Fibroblast of mammary gland (primary cell): ENCODE data around the gene CCNT2.

Experiments used
- DNase-seq: peaks from one replicate; pipeline ENCODE4 v3.0.0-alpha.2; 2010; ENCODE audit warnings: low read depth
- H3K4me3 ChIP-seq: 2 replicates; pipeline ENCODE4 v1.5.1; 2011; ENCODE audit warnings: low read depth, mild to moderate bottlenecking, low read length, moderate library complexity; ENCODE audit not compliant: control insufficient read depth
- CTCF ChIP-seq: conservative IDR thresholded peaks from 2 replicates; pipeline ENCODE4 v1.5.1; 2011; ENCODE audit warnings: low read depth, low read length, inconsistent platforms; ENCODE audit not compliant: control insufficient read depth, insufficient read depth

The CCNT2 gene

DNA sequence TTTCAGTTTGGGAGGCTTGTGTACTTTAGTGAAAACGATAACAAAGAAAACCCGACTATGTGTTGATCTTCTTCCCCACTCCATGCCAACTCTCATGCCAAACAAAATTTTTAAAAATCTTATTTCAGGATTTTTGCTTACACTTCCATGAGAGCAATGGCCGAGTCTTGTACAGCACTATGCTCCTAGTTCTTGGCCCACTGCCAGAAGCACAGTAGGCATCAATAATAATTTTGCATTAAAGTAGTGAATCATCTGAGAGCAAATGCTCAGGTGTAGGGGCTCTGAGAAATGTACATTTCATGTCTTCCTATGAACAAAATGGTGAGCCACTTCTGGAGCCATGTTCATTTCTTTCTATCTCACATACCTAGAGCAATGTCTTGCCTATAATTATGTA lies 66.4 kb downstream of the CCNT2 start:
- no peak overlapping the region for H3K4me3 ChIP-seq
- TF ChIP-seq CTCF: no peak
- DNase-seq: no peak

GRCh38 chr2:134988994-134989605 lies 70.5 kb downstream of the CCNT2 start:
- H3K4me3 ChIP-seq: no peak overlapping the region
- TF ChIP-seq CTCF: peak; percentile 40
- DNase-seq: peak; percentile 47

GRCh38 chr2:134999521-134999920 lies 80.9 kb downstream of the CCNT2 start:
- TF ChIP-seq CTCF: no peak
- H3K4me3 ChIP-seq: no peak overlapping the region
- no peak for DNase-seq

DNA sequence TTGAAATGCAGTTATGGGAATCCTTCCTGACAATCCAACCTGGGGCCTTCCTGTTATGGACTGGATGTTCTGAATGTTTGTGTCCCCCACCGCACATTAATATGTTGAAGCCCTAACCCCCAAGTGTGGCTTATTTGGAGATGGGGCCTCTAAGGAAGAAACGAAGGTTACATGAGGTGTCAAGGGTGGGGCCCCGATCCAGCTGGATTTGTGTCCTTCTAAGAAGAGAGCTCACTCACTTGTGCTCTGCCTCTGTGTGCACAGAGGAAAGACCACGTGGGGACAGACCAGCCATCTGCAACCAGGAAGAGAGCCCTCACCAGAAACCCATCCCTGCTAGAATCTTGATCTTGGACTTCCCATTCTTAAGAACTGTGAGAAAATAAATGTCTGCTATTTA lies 84.2 kb downstream of the CCNT2 start:
- H3K4me3 ChIP-seq: no peak overlapping the region
- no peak for TF ChIP-seq CTCF
- DNase-seq: no peak

GRCh38 chr2:135004005-135004746 lies 85.6 kb downstream of the CCNT2 start:
- DNase-seq: peak; percentile 69
- H3K4me3 ChIP-seq: no peak overlapping the region
- TF ChIP-seq CTCF: peak; percentile 94

- H3K4me3 ChIP-seq: no peak overlapping the region
- no peak for TF ChIP-seq CTCF
- no peak for DNase-seq
Measured at GRCh38 chr2:135005753-135006152, 87.1 kb downstream of the CCNT2 start.
